ENCODE measurements around the gene SLC13A4.

DNA sequence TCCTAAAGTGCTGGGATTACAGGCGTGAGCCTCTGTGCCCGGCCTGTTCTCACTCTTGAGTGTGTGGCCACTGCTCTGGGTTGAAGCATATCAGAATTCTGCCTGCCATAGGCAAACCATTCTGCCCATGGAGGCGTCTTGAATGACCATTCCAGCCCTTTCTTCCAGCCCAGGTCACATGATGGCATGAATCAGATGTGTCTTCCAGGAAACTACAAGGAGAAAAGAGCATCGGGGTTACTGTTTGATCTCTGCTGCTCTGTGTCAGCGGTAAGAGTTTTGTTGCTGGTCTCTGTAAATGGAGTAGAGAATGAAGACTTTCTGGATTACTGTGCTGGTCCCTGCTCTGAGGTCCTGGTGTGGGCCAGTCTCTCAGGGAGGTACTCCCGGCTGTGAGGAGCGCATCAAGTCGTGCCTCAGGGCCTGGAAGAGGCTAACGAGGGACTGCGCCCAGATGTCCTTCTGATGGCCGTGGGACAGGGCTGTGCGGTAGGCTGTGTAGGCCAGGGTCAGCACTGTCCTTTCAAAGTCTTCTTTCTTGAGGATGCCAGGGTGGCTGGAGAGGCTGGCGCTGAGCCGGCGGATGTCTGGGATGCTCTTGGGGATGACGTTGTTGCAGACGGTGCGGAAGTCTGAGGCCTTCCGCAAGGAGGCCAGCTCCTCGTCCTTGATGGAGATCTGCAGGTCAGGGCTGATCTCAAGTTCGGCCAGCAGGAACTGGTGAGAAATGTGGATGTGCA, 5.8 kb upstream of the SLC13A4 start:
- TF ChIP-seq, protein P1, sequence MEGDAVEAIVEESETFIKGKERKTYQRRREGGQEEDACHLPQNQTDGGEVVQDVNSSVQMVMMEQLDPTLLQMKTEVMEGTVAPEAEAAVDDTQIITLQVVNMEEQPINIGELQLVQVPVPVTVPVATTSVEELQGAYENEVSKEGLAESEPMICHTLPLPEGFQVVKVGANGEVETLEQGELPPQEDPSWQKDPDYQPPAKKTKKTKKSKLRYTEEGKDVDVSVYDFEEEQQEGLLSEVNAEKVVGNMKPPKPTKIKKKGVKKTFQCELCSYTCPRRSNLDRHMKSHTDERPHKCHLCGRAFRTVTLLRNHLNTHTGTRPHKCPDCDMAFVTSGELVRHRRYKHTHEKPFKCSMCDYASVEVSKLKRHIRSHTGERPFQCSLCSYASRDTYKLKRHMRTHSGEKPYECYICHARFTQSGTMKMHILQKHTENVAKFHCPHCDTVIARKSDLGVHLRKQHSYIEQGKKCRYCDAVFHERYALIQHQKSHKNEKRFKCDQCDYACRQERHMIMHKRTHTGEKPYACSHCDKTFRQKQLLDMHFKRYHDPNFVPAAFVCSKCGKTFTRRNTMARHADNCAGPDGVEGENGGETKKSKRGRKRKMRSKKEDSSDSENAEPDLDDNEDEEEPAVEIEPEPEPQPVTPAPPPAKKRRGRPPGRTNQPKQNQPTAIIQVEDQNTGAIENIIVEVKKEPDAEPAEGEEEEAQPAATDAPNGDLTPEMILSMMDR (conservative IDR thresholded peaks at IDR 0.05; ENCODE audit: low read depth, low read length), result no peak
- TF ChIP-seq SMC3 (IDR thresholded peaks at IDR 0.05; ENCODE audit: low read depth, low read length) (no peak), CHD1 (IDR thresholded peaks at IDR 0.05; ENCODE audit: low read depth, low read length) (no peak), CEBPB (IDR thresholded peaks at IDR 0.05; ENCODE audit: low read depth, low read length) (no peak), MXI1 (IDR thresholded peaks at IDR 0.05; ENCODE audit: borderline replicate concordance, low read depth, low read length) (no peak), RFX5 (IDR thresholded peaks at IDR 0.05; ENCODE audit: low read depth, low read length) (no peak), POLR2A (IDR thresholded peaks at IDR 0.05; ENCODE audit: low read depth, low read length) (no peak), MAZ (IDR thresholded peaks at IDR 0.05; ENCODE audit: borderline replicate concordance, low read depth, low read length) (no peak), MAFK (IDR thresholded peaks at IDR 0.05; ENCODE audit: low read depth, low read length) (no peak), RAD21 (IDR thresholded peaks at IDR 0.05; ENCODE audit: low read length) (no peak), RCOR1 (IDR thresholded peaks at IDR 0.05; ENCODE audit: insufficient replicate concordance, low read length) (no peak)
- TF ChIP-seq, protein P2, sequence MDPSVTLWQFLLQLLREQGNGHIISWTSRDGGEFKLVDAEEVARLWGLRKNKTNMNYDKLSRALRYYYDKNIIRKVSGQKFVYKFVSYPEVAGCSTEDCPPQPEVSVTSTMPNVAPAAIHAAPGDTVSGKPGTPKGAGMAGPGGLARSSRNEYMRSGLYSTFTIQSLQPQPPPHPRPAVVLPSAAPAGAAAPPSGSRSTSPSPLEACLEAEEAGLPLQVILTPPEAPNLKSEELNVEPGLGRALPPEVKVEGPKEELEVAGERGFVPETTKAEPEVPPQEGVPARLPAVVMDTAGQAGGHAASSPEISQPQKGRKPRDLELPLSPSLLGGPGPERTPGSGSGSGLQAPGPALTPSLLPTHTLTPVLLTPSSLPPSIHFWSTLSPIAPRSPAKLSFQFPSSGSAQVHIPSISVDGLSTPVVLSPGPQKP (IDR thresholded peaks at IDR 0.05; ENCODE audit: borderline replicate concordance, low read depth, low read length), result no peak
- TF ChIP-seq, protein P3, sequence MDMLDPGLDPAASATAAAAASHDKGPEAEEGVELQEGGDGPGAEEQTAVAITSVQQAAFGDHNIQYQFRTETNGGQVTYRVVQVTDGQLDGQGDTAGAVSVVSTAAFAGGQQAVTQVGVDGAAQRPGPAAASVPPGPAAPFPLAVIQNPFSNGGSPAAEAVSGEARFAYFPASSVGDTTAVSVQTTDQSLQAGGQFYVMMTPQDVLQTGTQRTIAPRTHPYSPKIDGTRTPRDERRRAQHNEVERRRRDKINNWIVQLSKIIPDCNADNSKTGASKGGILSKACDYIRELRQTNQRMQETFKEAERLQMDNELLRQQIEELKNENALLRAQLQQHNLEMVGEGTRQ (IDR thresholded peaks at IDR 0.05; ENCODE audit: low read depth, low read length), result no peak

All from IMR-90 (cell line).